HG03045 (cell line): Measurements from ENCODE around the gene UBTD2.
"Not testable (repeated sequence)": the region's sequence is repeated elsewhere in the genome, so short reads cannot be mapped to it uniquely, and the experiment has no call there.

Source experiments
- ATAC-seq: cut with Tn5 transposase; IDR thresholded peaks from one replicate; pipeline ENCODE4 v1.9.1; 2021; ENCODE audit warnings: mild to moderate bottlenecking, moderate library complexity; ENCODE audit not compliant: unreplicated experiment

UBTD2 gene

GRCh38 chr5:172283020-172283861 lies at the start of gene UBTD2:
TSS of gene UBTD2 (minus strand) at chr5:172283764. CDS start at chr5:172283665, 99 bp downstream.
- ATAC-seq: peak; percentile 90

GRCh38 chr5:172326901-172327300 lies 43.3 kb upstream of the UBTD2 start:
- not testable (repeated sequence) for ATAC-seq

- ATAC-seq: no peak
Measured at GRCh38 chr5:172325452-172325851, 41.9 kb upstream of the UBTD2 start.

GRCh38 chr5:172322028-172322965 lies 38.7 kb upstream of the UBTD2 start:
- ATAC-seq: no peak

- no peak for ATAC-seq
Measured at GRCh38 chr5:172321593-172321992, 38.0 kb upstream of the UBTD2 start.

GRCh38 chr5:172319708-172320441 lies 36.3 kb upstream of the UBTD2 start:
- no peak for ATAC-seq

GRCh38 chr5:172315587-172316493 lies 32.3 kb upstream of the UBTD2 start:
- ATAC-seq: peak; percentile 47

GRCh38 chr5:172313915-172314314 lies 30.4 kb upstream of the UBTD2 start:
- no peak for ATAC-seq

GRCh38 chr5:172312286-172312685 lies 28.7 kb upstream of the UBTD2 start:
- no peak for ATAC-seq

GRCh38 chr5:172311605-172312004 lies 28.0 kb upstream of the UBTD2 start:
- no peak for ATAC-seq

- ATAC-seq: no peak
Measured at GRCh38 chr5:172311026-172311425, 27.5 kb upstream of the UBTD2 start.

- ATAC-seq: no peak
Measured at GRCh38 chr5:172305380-172305779, 21.8 kb upstream of the UBTD2 start.

- ATAC-seq: no peak
Measured at GRCh38 chr5:172303572-172304335, 20.2 kb upstream of the UBTD2 start.

GRCh38 chr5:172303162-172303561 lies 19.6 kb upstream of the UBTD2 start:
- no peak for ATAC-seq

GRCh38 chr5:172302047-172302710 lies 18.6 kb upstream of the UBTD2 start:
- ATAC-seq: no peak

GRCh38 chr5:172299916-172300439 lies 16.4 kb upstream of the UBTD2 start:
- ATAC-seq: no peak

- no peak for ATAC-seq
Measured at GRCh38 chr5:172294831-172295230, 11.3 kb upstream of the UBTD2 start.

- ATAC-seq: no peak
Measured at GRCh38 chr5:172293745-172294342, 10.3 kb upstream of the UBTD2 start.
